ENCODE measurements around the gene CABP1. TPM values are rescaled to one million over a fixed set of nuclear protein-coding genes. Genes with fewer than 3 reads are reported as not detected.
A peak's percentile ranks its signal among the peaks of the same experiment; 100 is the strongest.

Gene CABP1
- total RNA-seq, 1 experiment from 2014 or later = 3.0 TPM

DNA sequence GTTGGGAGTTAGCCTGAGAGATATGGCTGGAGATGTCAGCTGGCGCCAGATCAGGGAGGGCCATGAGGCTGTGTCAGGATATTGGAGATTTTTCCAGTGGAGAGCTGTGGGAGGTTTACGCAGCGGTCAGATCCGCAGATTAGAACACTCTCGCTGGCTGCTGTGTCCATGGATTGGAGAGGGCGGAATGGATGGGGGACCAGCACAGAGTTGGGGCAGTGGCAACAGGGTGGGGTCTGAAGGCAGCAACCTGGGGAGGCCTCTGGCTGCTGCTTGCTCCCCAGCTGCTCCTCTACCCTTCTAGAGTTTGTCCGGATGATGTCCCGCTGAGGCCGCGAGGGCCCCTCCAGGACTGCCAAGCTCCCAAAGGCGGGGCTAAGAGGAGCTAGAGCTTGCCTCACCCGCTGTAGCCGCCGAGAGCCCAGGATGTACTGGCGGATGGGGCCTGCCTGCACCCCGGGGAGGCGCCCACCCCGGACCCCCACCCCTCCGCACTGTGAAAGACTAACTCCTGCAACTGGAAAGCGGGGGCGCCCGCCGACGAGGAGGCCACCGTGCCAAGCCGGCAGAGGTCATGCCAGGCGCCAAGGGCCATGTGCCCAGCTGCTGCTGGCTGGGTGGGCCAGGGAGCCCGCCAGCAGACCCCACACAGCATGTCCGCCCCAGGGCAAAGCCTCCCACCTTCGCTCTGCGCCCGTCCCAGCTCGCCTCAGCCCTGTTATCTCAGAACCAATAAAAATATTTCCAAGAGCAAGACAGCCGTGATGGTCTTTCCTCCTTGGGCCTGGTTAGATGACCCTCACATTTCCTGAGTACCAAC lies 26.4 kb downstream of the CABP1 start:
- Histone ChIP-seq H4K5ac (ENCODE audit: insufficient read length, low read depth, low read length) (no peak overlapping the region), H3K9ac (ENCODE audit: extremely low read depth, insufficient read length, low read length) (no peak overlapping the region), H2BK5ac (ENCODE audit: insufficient read length, low read length) (no peak overlapping the region), H3K27ac (ENCODE audit: insufficient read length, low read depth, low read length) (no peak overlapping the region), H3K23me2 (ENCODE audit: insufficient read length, low read depth, low read length, poor library complexity, severe bottlenecking) (no peaks in the 10 kb centered on the region), H2BK15ac (ENCODE audit: low read depth, low read length) (no peak overlapping the region), H3K23ac (ENCODE audit: insufficient read length, low read depth, low read length) (no peak overlapping the region), H3K4ac (ENCODE audit: low read depth, low read length) (no peak overlapping the region), H3K27me3 (ENCODE audit: insufficient read depth, low read length) (no peaks in the 10 kb centered on the region), H4K8ac (replicated peaks; ENCODE audit: insufficient read length, low read depth, low read length) (no peak overlapping the region), H3K18ac (ENCODE audit: insufficient read length, low read depth, low read length) (no peak overlapping the region), H3K14ac (ENCODE audit: insufficient read depth, low read length) (no peak overlapping the region), H2BK12ac (ENCODE audit: insufficient read length, low read depth, low read length) (no peak overlapping the region), H4K91ac (ENCODE audit: insufficient read length, low read depth, low read length) (no peak overlapping the region), H3K4me1 (ENCODE audit: insufficient read depth, low read length) (peaks cover 2% of the 10 kb centered on the region; the same call in 1 of the 2 replicates), H2BK120ac (ENCODE audit: low read depth, low read length, poor library complexity, severe bottlenecking) (no peak overlapping the region), H2AFZ (ENCODE audit: low read length) (no peak overlapping the region), H3K56ac (ENCODE audit: insufficient read length, low read depth, low read length) (no peak overlapping the region), H4K20me1 (ENCODE audit: control insufficient read depth, insufficient read depth, insufficient read length) (no peaks in the 10 kb centered on the region), H3T11ph (ENCODE audit: low read length) (no peak overlapping the region), H2BK20ac (ENCODE audit: low read depth, low read length, poor library complexity, severe bottlenecking) (no peak overlapping the region), H2AK5ac (ENCODE audit: insufficient read length, low read length) (no peak overlapping the region), H3K79me1 (ENCODE audit: insufficient read depth, low read depth, low read length, poor library complexity, severe bottlenecking) (no peaks in the 10 kb centered on the region), H3K4me2 (ENCODE audit: insufficient read depth, insufficient read length, low read length) (no peak overlapping the region), H3K79me2 (ENCODE audit: insufficient read depth, low read length) (no peaks in the 10 kb centered on the region), H3K9me3 (ENCODE audit: control insufficient read depth, low read depth, low read length) (no peaks in the 10 kb centered on the region)
- peak overlapping the region; percentile 55 to 68 (median 56); a peak in 6 of 7 replicates for H3K27ac Mint-ChIP-seq
- peaks cover 34% of the 10 kb centered on the region in 2 experiments for H3K4me1 Mint-ChIP-seq
- no peaks in the 10 kb centered on the region; the same call in 1 of the 2 replicates for H3K27me3 Mint-ChIP-seq (ENCODE audit: low read depth)
- WGBS (ENCODE audit: extremely low coverage, insufficient read length, low lambda C conversion rate) = no CpG with 5 or more reads among the region's 34 CpGs
- H3K9me3 Mint-ChIP-seq = no peaks in the 10 kb centered on the region
- no peak for DNase-seq
- 0 out of 5 replicates have a peak overlapping the region, but pooled peaks of 1 of the 2 experiments have one; percentile 4 for H3K4me3 Mint-ChIP-seq
- H3K36me3 Mint-ChIP-seq (ENCODE audit: insufficient read depth in 1 of 3, low read depth in 3 of 3) = no peaks in the 10 kb centered on the region; a peak in 2 of 7 replicates
- TF ChIP-seq CTCF (conservative IDR thresholded peaks at IDR 0.05) = no peak
